HG02759 (cell line): ENCODE measurements around the gene FHL2.

Source experiments
- ATAC-seq: cut with Tn5 transposase; IDR thresholded peaks from one replicate; pipeline ENCODE4 v1.9.1; 2021; ENCODE audit warnings: mild to moderate bottlenecking, moderate library complexity; ENCODE audit not compliant: unreplicated experiment

Gene FHL2

GRCh38 chr2:105321875-105322646 is 76.8 kb downstream of the FHL2 start:
- ATAC-seq, result no peak

- no peak for ATAC-seq
Observed at GRCh38 chr2:105320651-105321215, 78.1 kb downstream of the FHL2 start.

- no peak for ATAC-seq
Observed at GRCh38 chr2:105317937-105318336, 80.9 kb downstream of the FHL2 start.

GRCh38 chr2:105315314-105315713 is 83.5 kb downstream of the FHL2 start:
- ATAC-seq, result peak; percentile 70

- ATAC-seq, result no peak
Observed at GRCh38 chr2:105313877-105314276, 85.0 kb downstream of the FHL2 start.
